GM21619 (cell line): ENCODE measurements around the gene CAPS.

ENCODE experiments used
- ATAC-seq: cut with Tn5 transposase; IDR thresholded peaks from one replicate; pipeline ENCODE4 v1.9.1; 2021; ENCODE audit not compliant: unreplicated experiment

CAPS gene

DNA sequence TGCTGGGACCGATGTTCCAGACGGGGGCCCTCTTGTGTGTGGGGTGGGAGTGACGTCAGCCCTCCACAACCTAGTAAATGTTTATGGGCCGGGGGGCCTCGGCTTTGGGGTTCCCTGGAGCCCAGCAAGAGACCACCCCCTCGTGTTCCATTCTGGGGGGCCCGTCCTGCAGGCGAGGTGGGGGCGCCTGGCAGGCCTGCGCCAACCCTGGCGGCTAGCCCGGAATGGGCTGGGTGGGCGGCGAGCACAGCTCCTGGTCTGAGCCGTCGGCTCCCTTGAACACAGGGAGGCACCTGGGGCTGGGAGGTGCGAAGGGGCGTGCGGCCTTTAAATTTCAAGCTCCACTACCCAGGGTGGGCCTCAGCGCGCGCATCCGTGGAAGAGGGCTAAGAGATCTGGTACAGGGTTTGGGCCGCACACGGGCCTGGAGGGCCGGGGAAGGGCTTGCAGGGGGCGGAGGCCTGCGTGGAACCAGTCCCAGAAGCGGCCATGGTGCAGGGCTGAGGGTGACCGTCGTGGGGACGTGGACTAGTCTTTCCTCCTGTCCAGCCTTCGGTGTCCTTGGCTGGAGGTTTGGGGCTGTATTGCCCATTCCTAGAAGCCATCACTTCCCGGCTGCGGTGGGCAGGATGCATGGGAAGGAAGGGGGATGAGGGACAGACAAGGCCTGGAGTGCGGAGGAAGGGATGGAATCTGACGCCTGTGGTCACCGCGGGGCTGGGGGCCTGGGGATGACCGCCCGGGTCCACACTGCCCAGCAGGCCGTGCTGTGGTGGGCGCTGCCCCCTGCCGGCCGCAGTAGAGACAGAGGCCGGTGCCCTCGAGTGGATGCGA, 21.9 kb upstream of the CAPS start:
- ATAC-seq, result no peak

DNA sequence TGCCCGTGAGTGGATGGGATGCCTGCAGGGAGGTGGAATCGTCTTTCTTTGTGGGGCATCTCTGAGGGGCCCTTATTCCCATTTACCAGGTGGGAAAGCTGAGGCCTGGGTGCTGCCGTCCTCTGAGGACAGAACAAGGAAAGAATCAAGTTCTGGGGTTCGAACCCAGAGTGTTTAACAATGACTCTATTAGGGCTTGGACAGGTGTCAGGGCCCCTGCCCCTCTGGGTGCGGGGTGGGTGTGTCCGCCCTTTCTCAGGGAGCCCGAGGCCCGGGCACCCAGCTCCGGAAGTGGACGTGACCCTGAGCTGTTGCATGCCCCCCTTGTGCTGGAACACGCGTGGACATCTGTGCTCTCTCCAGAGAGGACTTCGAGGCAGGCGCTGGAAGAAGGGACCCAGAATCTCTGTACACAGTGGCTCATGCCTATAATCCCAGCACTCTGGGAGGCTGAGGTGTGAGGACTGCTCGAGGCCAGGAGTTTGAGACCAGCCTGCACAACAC, 21.2 kb upstream of the CAPS start:
- no peak for ATAC-seq

DNA sequence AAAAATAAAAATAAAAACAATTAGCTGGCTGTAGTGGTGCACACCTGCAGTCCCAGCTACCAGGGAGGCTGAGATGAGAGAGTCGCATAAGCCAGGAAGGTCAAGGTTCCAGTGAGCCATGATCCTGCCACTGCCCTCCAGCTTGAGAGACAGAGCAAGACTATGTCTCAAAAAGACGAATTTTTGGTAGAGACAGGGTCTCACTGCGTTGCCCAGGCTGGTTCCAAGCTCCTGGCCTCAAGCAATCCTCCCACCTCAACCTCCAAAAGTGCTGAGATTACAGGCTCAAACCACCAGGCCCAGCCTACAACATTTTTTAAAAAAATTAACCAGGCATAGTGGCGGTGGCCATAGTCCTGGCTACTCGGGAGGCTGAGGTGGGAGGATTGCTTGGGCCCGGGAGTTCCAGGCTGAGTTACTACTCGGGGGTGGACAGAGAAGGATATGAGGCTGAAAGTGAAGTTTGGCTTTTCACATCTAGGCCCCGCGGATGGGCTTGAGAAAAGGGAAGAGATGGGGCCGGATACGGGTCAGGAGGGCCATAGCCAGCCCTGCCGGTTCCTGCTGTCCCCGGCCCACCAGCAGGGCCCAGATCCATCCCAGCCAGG, 20.7 kb upstream of the CAPS start:
- no peak for ATAC-seq

DNA sequence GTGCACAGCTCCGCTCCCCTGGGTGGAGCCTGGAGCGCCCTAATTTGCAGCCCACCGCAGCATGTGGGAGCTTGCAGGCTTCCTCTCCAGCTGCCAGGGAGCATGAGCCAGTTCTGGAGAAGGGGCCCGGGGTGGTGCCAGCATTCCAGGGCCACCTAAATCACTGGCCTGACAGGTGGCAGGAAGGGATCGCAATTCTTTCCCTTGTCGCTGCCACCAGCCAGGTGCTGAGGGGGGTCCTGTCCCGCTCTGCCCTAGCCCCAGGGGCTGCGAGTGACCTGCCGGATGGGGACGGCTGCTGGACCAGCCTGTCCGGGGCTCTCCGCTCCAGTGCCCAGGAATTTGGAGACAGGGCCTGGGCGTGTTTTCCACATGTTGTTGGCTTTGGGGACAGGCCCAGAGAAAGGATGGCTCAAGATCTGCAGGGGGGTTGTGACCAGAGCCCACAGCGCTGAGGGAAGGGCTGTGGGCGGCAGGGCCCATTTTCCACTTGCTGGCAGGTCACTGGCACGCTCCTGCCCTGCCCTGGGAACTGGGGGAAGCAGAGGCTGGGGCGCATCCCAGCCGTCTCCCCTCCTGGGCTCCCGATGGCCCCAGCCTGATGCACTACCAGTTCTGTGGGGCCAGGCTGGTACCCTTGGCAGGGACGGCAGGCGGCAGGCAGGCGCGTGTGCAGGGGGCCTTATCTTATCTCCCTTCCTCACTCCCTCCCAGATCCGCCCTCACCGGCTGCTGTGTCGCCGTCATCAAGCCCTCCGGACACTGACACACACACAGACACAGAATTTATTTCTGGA, 19.9 kb upstream of the CAPS start:
- ATAC-seq, result no peak

DNA sequence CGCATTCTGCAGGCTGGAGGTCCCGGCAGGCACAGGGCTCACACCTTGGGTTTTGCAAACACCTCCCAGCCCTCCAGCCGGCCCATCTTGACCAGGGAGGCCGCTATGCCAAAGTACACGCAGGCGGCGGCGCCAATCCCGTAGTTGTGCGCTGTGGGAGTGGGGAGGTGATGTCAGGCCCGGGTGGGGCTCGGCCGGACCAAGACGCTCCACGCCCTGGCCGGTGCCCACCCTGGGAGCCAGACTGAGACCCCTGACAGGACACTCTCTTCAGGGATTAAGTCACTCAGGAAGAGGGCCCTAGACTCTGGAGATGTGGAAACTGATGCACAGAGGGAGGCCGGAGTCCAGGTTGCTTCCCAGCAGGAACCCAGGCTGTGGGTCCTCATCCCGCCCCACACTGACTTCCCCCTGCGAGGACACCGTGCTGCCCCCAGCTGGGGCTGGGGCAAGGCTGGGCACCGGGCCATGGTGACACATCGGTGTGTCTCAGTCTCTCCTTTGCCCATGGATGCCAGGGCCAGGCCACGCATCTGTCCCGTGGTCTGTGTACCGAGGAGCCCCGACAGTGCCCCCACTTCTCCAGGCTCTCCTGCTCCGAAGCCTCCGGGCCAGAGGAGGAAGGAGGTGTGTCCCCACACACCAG, 19.2 kb upstream of the CAPS start:
- ATAC-seq, result no peak

DNA sequence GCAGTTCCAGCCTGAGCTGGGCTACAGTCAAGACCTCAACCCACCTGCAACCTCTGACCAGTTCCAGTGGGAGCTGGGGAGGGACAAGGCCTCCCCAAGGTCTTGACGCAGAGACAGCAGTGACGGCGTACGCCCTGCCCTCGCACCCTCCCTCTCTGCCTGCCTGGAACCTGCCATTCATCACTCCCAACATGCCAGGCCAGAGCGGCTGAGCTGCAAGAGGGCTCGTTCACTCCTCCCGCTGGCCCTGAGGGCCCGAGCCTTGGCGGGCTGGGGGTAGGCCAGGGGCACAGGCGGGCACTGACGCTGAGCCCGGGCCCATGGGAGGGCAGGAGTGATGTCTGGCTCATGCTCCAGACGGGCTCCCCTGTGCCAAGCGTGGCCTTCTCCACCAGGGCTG, 18.6 kb upstream of the CAPS start:
- ATAC-seq, result no peak

DNA sequence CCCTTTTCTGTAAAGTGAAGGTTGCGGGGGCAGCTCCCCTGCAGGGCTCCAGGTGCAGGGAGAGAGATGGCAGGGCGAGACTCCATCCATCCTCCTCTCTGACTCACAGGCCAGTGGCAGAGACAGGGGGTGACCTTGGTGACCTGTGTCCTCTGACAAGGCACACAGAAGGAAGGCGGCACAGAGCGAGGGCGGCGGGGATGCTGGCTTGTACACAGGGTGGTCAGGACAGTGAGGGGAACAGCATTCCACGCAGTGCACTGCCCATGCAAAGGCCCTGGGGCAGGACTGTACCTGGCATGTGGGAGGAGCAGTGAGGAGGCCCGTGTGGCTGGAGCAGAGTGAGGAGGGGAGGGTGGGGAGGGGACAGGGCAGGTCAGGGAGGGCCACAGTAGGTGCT, 18.2 kb upstream of the CAPS start:
- ATAC-seq, result no peak

DNA sequence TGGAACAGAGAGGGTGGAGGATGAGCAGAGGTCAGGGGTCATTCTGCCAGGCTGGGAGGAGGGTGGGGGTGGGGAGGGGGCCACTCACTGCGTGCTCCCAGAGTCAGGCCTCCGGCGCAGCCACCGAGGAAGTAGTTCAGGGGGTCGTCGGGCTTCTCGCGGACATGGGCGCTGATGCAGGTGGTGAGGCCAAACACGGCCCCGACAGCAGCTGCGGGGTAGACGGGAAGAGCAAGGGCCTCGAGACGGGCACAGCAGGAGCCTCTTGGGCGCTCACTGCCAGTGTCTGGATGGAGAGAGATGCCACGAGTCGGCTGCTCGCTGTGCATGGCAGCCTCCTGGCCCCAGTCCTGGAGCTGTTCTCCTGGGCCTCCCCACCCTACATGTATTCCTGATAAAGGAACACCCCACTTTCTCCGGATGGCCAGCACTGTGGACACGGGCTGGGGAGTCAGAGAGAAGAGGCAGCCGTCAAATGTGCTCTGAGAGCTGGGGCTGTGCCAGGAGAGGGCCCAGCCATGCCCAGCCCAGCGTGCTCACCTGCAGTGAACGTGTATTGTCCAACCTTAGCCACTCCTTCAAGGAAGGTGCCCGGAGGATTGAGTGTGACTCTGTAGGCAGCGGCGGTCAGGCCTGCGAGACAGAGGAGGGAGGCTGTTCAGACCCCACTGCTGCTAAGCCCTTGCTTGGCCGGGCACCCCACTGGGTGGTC, 17.5 kb upstream of the CAPS start:
- ATAC-seq, result no peak

DNA sequence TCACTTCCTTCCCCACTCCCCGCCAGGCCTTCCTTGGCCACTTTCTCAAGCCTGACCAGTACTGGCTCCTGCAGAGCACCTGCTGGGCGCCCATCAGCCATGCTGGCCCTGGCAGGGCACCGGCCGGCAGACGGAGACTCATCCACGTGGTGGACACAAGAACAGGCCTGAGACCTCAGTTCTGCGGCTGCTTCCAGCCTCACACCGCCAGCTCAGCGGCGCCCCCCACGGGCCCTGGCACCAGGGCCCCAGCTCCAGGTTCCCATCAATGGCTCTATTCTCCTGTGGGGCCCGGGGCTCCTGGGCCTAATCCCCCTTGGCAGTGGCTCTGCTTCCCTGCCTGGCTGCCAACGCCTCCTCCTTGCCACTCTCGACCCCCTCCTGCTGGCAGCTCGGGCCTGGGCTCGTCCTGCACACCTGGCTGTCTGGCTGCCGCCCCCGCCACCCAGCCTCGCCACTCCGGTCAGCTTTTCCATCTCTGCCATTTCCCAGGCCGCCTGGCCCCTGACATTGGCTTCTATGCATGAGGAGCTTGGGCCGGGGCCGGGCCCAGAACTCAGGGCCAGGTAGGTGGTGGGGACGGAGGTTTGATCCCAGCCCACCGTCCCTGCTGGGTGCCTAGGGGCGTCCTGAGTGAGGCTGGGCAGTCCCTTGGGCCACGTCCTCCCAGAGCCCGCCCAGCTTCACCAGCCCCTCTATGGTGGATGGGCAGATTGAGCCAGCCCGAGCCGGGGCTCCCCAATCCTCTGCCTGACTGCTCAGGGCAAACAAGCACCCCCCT, 16.7 kb upstream of the CAPS start:
- ATAC-seq, result no peak

DNA sequence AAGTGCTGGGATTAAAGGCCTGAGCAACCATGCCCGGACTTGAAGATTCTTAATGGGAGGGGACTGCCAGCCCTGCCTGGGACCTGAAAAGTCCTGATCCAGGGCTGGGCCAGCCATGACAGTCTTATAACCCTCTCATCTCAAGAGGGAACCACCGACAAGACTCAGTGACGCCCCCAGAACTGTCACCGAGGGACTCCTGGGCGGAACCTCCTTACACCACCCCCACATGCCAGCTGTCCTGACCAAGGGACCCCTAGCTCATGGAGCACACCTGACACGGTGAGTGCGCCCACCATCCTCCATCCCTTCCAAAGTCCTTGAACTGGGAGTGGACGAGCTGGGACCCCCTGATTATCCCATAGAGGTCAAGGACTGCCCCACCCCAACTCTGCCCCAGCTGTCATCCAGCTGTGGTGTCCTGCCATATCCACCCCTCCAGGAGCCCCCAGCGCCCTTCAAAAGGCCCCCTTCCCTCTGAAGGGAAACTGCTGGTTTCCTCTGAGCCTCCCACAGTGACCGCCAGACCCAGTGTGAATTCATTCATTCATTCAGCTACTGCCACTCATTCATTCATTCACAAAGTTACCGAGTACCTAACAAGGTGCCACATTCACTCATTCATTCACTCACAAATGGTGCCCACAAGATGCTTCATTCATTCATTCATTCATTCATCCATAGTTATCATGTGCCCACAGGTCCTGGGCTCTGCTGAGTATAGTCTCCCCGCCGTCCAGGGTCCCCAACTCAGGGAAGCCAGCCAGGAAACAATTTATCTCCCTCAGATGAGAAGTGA, 14.1 kb upstream of the CAPS start:
- ATAC-seq, result no peak

DNA sequence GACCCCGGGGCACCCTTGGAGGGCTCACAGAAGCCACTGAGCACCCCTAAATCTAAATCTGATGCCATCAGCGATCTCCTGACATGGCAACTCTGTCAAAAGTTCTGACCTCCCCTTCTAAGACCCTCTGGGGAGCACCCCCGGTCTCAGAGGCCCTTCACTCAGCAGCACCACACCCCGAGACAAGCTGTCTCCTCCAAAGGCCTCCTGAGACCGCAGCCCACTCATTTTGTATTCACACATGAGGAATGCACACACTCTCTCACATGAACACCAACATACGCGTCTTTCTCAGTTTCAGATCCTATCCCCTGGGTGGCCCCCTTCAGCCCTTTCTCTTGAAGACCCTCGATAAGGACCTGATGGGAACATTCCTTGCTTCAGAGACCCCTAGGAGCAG, 13.1 kb upstream of the CAPS start:
- no peak for ATAC-seq

DNA sequence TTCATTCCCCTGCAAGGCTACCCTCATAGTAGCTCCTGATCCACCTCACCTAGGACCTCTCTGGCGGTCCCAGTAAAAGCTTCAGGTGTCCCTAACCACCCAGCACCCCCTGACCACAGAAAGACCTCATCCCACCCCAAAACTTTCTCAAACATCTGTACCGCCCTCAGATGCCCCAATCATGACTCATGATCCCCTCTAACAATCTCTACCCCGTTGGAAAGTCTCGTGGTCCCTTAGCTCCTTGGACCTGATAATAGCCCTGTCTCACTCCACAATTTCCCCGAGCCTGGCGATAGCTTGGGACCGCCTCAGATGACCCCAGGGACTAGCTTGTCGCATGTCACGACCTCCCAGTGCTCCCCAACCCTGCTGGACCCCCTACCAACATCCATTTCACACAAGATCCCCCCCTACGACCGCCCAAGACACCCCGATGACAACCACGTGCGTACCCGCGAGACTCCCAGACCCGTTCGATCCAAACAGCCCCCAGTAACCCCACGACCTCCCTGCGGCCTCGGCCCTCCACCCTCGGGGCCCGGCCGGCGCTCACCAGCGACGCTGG, 10.9 kb upstream of the CAPS start:
- ATAC-seq, result no peak

DNA sequence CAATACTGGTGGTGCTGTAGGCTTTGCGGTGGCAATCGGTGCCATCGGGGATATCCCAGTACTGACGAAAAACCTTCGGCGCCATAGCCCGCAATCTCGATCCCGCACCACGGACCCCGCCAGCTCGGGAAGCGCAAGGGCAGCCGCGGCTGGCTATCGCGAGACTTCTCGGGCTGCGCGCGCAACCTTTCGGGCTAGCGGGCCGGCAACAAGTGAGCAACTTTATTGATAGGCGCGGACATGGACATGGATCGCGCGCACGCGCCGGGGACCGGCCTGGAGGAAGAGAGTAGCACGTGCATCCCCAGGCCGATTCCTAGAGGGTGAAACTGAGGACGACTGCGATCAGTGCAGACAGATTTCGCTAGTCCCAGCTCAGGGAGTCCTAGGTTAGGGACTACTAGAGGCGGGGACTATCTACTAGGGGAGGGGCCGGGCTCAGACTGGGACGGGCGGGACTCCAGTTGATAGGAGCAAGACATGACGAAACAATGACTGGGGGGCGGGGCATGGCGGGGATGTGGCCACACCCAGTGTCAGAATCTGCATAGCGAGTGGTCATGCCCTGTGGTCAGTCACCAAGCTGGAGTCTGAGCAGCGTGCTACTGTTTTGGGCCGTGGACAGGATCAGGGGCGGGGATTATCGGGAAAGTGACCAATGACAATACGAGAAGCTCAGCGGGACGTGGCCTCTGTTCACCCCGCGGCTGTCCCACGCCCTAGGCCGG, 10.3 kb upstream of the CAPS start, which contains the start of gene NDUFA11:
TSS of gene NDUFA11 (minus strand) at position 167 of the 728 bp plus-strand sequence. CDS start at position 85, 82 bp downstream.
- ATAC-seq, result peak; percentile 22

DNA sequence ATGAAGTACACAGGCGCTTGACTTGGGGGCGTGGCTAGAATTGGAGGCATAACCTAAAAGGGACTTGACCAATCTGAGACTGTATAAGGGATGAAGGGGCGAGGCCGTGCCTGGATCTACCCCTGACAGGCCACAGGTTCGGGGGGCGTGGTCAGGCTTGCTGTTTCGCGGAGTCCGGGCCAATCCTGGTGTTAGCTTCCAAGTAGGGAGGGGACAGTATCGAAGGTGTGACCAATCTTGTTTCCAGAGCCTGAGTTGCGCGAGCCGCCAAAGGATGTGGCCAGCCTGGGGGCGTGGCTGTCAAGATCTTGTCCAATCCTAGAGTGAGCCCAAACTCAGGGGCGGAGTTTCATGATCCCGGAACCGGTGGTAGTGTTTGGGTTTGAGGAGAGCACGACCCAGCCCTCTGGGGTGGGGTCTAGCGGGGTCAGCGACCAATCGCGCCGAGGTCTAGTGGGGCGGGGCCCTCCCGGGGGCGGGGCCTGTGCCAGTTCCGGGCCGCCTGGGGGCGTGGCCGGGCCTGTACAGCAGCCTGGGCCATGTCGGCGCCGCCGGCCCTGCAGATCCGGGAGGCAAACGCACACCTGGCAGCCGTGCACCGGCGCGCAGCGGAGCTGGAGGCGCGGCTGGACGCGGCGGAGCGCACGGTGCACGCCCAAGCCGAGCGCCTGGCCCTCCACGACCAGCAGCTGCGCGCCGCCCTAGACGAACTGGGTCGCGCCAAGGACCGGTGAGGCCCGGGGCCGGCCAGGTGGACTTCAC, 9.5 kb upstream of the CAPS start, which contains the start of gene VMAC:
TSS of gene VMAC (plus strand) at position 521 of the 762 bp plus-strand sequence. CDS start at position 540, 19 bp downstream.
- ATAC-seq, result peak; percentile 77

DNA sequence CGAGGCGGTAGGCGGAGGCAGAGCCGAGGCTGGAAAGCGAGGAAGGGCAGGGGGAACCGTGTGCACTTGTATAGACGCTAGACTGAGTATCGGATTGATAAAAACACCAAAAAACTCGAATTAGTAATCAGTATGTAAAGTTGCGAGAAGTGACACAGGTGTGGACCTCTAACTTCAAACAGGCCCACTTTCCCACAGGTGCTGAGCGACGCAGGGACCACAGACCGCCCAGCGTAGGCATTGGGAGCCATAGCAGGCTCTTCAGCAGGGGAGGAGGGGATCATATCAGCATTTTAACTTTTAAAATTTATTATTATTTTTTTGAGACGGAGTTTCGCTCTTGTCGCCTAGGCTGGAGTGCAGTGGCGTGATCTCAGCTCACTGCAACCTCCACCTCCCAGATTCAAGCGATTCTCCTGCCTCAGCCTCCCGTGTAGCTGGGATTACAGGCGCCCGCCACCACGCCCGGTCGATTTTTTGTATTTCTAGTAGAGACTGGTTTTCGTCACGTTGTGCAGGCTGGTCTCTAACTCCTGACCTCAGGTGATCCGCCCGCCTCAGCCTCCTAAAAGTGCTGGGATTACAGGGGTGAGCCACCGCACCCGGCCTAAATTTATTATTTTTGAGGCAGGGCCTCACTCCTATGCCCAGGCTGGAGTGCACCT, 8.8 kb upstream of the CAPS start:
- no peak for ATAC-seq

DNA sequence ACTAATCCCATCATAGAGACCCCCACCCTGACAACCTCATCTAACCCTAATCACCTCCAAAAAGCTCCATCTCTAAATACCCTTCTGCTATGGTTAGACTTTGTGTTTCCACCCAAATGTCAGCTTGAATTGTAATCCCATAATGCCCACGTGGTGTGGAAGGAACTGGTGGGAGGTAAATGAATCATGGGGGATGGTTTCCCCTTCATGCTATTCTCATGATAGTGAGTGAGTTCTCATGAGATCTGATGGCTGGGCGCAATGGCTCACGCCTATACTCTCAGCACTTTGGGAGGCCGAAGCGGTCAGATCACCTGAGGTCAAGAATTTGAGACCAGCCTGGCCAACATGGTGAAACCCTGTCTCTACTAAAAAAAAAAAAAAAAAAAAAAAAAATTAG, 6.8 kb upstream of the CAPS start:
- ATAC-seq, result no peak
